ENCODE data around the gene IFT122.

DNA sequence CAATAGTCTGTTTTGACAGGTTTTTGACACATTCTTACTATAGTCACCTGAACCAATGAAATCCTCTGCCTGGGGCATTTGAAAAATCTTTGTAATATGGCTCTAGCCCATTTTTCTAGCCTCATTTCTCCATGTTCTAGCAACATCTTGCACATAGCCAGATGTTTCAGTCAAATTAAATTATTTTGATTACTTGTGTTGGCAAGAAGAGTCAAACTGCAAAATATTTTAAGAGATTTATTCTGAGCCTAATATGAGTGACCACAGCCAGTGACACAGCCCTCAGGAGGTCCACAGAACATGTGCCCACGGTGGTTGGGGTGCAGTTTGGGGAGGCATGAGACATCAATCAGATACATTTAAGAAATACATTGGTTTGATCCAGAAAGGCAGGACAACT is 6.9 kb downstream of the IFT122 start:
- TF ChIP-seq POLR2AphosphoS5 (IDR thresholded peaks at IDR 0.05) = no peak
- TF ChIP-seq, protein P1, sequence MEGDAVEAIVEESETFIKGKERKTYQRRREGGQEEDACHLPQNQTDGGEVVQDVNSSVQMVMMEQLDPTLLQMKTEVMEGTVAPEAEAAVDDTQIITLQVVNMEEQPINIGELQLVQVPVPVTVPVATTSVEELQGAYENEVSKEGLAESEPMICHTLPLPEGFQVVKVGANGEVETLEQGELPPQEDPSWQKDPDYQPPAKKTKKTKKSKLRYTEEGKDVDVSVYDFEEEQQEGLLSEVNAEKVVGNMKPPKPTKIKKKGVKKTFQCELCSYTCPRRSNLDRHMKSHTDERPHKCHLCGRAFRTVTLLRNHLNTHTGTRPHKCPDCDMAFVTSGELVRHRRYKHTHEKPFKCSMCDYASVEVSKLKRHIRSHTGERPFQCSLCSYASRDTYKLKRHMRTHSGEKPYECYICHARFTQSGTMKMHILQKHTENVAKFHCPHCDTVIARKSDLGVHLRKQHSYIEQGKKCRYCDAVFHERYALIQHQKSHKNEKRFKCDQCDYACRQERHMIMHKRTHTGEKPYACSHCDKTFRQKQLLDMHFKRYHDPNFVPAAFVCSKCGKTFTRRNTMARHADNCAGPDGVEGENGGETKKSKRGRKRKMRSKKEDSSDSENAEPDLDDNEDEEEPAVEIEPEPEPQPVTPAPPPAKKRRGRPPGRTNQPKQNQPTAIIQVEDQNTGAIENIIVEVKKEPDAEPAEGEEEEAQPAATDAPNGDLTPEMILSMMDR (IDR thresholded peaks at IDR 0.05) = no peak
